Activated CD8-positive, alpha-beta memory T cell treated with anti-CD3 and anti-CD28 coated beads, Interleukin-2, amount 50 U/mL, for 24 hours (primary cell): ENCODE results near the gene ZRANB1.

Source experiments
- DNase-seq: peaks from one replicate; pipeline ENCODE4 v3.0.0-alpha.2; 2020; ENCODE audit errors: extremely low read depth

The ZRANB1 gene

GRCh38 chr10:125004571-125005311 lies 62.8 kb downstream of the ZRANB1 start:
- DNase-seq, result no peak

GRCh38 chr10:125005312-125006187 lies 63.6 kb downstream of the ZRANB1 start:
- no peak for DNase-seq

- no peak for DNase-seq
Observed at GRCh38 chr10:125006188-125006680, 64.3 kb downstream of the ZRANB1 start.

- DNase-seq, result no peak
Observed at GRCh38 chr10:125006921-125007426, 65.1 kb downstream of the ZRANB1 start.

- DNase-seq, result no peak
Observed at GRCh38 chr10:125007436-125007835, 65.5 kb downstream of the ZRANB1 start.

GRCh38 chr10:125008689-125009638 lies 67.0 kb downstream of the ZRANB1 start:
- DNase-seq, result no peak

- DNase-seq, result no peak
Observed at GRCh38 chr10:125009661-125010161, 67.8 kb downstream of the ZRANB1 start.

- no peak for DNase-seq
Observed at GRCh38 chr10:125010362-125010761, 68.4 kb downstream of the ZRANB1 start.

GRCh38 chr10:125011171-125011925 lies 69.4 kb downstream of the ZRANB1 start:
- no peak for DNase-seq

- DNase-seq, result no peak
Observed at GRCh38 chr10:125011926-125012705, 70.2 kb downstream of the ZRANB1 start.

- DNase-seq, result no peak
Observed at GRCh38 chr10:125012851-125013528, 71.1 kb downstream of the ZRANB1 start.

- no peak for DNase-seq
Observed at GRCh38 chr10:125013529-125013872, 71.6 kb downstream of the ZRANB1 start.

GRCh38 chr10:125014086-125014830 lies 72.3 kb downstream of the ZRANB1 start:
- DNase-seq, result no peak

- no peak for DNase-seq
Observed at GRCh38 chr10:125014836-125015355, 73.0 kb downstream of the ZRANB1 start.

GRCh38 chr10:125015356-125015944 lies 73.5 kb downstream of the ZRANB1 start:
- no peak for DNase-seq

- no peak for DNase-seq
Observed at GRCh38 chr10:125016123-125016522, 74.2 kb downstream of the ZRANB1 start.

- no peak for DNase-seq
Observed at GRCh38 chr10:125016611-125017202, 74.8 kb downstream of the ZRANB1 start.
